NCI-H460 (cell line): Measurements from ENCODE around the gene TSHB. TPM values are rescaled to one million over a fixed set of nuclear protein-coding genes. Genes with fewer than 3 reads are reported as not detected.
"Not testable (repeated sequence)": the region's sequence is repeated elsewhere in the genome, so short reads cannot be mapped to it uniquely, and the experiment has no call there.

Experiments
- DNase-seq: peaks from one replicate; pipeline ENCODE4 v3.0.0-alpha.2; 2016; ENCODE audit warnings: low read depth; ENCODE audit errors: extremely low read depth
- polyA plus RNA-seq: library from polyadenylated mRNA; depleted of rRNA; stranded (reverse); fragments of >200 nt; gene quantifications from 2 replicates; pipeline ENCODE4 v1.2.3, GENCODE V29; 2014; cell fraction: nucleus; rRNA removed
- total RNA-seq: library from RNA; depleted of rRNA; stranded (reverse); fragments of >200 nt; shearing (Covaris generic); gene quantifications from 2 replicates; pipeline ENCODE4 v1.2.3, GENCODE V29; 2014; rRNA removed

The TSHB gene
- not detected in 2 replicates for total RNA-seq
- polyA plus RNA-seq, result not detected in 2 replicates

DNA sequence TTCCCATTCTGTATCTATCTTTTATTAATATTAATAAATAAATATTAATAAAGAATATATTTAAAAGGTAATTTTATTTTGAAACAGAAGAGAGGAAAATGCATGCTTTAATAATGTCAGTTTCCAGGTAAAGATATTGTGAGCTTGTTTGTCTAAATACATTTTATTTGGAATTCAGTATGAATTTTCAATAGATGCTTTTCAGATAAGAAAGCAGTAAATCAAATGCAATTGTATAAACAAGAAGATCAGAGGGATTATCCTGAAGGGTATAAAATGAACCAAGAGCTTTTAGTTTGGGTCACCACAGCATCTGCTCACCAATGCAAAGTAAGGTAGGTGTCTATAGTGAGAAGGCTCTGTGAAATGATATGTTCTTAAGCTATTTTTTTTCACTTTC lies at the start of gene TSHB:
Gene TSHB (plus strand): TSS at position 301 of the 400 bp plus-strand sequence. CDS start 3,537 bp downstream, outside the sequence.
- DNase-seq, result no peak

DNA sequence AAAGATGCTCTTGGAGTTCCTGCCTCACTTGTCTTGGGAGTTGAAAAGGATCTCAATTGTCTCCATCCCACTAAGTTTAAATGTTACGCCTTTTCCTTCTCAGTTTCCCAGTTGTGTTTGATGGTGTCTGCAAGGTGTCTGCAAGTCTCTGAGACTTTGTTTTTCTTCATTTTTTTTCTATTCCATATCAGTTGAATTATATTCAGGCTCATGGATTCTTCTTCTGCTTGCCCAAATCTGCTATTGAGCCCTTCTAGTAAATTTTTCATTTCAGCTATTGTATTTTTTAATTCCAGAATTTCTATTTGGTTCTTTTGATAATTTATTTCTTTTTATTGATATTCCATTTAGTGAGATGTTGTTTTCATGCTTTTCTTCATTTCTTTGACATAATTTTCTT lies 47.4 kb upstream of the TSHB start:
- no peak for DNase-seq

DNA sequence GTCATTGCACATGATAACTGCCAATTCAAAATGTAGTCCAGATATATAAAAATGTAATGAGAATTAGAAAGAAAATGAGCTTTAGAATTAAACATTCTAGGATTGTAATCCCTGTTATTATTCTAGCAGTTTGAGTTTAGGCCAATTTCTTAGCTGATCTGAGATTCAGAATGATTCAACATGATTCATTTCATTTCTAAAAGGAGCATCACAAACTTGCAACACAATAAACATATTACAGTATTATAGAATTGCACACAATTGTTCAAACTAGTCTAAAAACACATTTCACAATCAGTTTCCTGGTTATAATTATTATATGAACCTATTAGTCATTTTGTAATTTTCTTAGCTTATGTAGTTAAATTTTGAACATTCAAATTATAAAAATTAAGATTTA lies 43.3 kb upstream of the TSHB start:
- no peak for DNase-seq

DNA sequence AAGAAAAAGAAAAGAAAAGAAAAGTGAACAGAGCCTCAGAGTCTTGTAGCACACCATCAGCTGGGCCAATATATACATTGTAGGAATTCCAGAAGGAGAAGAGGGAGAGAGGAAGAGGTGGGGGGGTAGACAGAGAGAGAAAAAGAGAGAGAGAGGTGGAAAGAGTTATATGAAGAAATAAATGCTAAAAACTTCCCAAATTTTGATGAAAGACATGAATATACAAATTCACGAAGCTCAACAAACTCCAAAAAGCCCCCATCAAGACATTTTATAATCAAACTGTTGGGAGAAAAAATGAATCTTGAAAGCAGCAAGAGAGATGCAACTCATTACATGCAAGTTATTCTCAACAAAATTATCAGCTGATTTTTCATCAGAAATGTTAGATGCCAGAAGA lies 41.5 kb upstream of the TSHB start:
- no peak for DNase-seq

DNA sequence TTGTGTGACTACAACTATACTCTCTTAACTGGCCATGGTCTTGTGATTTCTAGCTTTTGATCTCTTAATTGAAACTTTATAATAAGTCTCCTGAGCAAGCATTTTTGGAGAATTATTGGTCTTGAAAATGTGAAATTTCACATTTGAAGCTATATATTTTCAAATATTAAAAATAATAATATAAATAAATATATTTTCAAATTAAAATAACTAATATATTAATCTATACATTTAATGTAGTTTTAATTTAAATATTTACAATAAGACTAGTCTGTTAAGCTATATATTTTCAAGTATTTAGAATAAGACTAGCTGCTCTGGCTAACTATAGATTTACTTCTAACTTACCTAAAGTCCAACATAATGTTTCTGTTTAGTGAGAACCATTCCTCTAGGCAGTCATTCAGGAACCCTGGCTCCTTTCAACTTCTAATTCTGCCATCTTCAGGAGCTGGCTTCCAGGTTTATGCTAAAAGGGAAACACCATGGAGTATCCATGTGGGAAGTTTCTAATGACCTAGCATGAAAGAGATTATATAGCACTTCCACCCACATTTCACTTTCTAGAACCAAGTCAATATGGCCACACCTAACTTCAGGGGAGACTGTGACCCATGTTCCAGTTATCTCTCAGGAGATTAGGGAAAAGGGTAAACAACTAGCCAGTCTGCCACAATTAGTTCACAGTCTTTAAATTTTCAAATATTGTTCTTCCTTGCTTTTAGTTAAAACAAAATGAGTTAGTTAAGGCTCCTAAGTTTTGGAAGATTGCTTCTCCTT lies 31.9 kb upstream of the TSHB start:
- no peak for DNase-seq

GRCh38 chr1:115006191-115006590 lies 23.4 kb upstream of the TSHB start:
- no peak for DNase-seq

DNA sequence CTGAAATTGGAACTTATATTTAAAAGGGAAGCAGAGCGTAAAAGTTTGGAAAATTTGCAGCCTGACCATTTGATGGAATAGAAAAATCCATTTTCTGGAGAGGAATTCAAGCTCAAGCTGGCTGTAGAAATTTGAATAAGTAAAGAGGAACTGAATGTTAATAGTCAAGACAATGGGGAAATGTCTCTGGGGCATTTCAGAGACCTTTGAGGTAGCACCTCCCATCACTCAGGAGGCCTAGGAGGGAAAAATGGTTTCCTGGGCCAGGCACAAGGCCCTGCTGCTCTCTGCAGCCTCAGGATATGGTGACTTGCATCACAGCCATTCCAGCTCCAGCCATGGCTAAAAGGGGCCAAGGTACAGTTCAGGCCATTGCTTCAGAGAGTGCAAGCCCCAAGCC lies 17.6 kb upstream of the TSHB start:
- no peak for DNase-seq

- no peak for DNase-seq
These were observed 17.2 kb upstream of the TSHB start for GRCh38 chr1:115012434-115012833.

DNA sequence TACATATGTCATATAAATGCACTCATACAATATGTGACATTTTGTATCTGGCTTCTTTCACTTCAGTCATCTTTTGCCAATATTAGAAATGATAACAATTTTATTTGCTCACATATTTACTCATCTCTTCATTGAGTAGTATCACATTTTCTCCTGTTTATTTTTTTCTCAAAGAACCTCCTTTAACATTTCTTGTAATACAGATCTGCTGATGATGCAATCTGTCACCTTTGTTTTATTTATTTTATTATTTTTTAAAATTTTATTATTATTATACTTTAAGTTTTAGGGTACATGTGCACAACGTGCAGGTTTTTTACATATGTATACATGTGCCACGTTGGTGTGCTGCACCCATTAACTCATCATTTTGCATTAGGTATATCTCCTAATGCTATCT lies 15.8 kb upstream of the TSHB start:
- DNase-seq, result no peak

GRCh38 chr1:115019549-115019948 lies 10.1 kb upstream of the TSHB start:
- DNase-seq, result not testable (repeated sequence)

GRCh38 chr1:115021145-115021544 lies 8.5 kb upstream of the TSHB start:
- DNase-seq, result no peak

- DNase-seq, result no peak
These were observed 6.0 kb upstream of the TSHB start for GRCh38 chr1:115023593-115023992.

GRCh38 chr1:115031595-115031994 lies 2.0 kb downstream of the TSHB start:
- DNase-seq, result no peak

DNA sequence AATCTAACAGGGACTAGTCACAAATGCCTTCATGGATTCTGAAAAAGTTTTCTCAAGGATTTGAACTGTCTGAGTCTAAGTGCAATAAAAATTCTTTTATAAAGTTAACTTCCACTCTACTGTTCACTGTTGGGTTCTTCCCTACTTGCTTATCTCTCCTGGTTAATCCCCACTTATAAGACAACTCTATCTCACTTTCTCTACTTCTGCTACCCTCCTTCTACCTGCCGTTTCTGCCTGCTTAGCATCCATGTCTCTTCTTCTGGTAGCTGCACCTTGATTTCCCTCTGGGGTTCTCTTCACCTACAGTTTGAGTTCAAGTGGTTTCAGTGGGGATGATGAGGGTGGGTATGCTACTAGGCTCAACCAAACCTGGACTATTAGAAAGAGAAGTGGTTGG lies 6.0 kb downstream of the TSHB start:
- no peak for DNase-seq

- no peak for DNase-seq
These were observed 7.3 kb downstream of the TSHB start for GRCh38 chr1:115036814-115037507.

DNA sequence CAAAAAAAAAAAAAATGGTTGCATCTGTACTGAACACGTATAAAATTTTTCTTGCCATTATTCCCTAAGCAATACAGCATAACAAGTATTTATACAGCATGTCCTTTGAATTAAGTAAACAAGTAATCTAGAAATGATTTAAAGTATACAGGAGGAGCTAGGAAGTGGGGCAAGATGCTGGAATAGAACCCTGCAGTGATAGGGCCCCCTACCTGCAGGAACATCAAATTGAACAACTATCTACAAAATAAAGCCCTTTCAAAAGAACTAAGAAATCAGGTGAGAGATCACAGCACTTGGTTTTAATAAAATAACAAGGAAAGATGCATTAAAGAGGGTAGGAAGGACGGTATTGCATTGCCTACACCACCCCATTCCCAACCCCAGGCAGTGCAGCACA lies 10.9 kb downstream of the TSHB start:
- DNase-seq, result no peak

DNA sequence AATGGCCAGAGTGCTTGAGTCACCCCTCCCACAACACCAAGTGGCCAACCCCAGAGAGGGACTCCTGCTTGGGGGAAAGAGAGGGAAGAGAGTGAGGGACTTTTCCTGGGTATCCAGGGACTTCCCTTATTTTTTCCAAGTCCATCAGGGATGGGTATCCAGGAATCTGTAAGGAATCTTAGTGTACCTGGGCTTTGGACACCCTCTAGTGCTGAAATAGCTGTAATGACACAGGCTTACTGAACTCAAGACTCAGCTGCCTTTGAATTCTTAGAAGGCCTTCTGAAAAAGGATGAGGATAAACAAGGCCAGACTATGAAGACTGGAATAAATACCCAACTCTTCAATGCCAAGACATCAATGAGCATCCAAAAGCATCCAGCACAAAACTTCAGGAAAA lies 12.0 kb downstream of the TSHB start:
- DNase-seq, result no peak

GRCh38 chr1:115046751-115047150 lies 17.1 kb downstream of the TSHB start:
- no peak for DNase-seq

- no peak for DNase-seq
These were observed 22.2 kb downstream of the TSHB start for GRCh38 chr1:115051850-115052249.

DNA sequence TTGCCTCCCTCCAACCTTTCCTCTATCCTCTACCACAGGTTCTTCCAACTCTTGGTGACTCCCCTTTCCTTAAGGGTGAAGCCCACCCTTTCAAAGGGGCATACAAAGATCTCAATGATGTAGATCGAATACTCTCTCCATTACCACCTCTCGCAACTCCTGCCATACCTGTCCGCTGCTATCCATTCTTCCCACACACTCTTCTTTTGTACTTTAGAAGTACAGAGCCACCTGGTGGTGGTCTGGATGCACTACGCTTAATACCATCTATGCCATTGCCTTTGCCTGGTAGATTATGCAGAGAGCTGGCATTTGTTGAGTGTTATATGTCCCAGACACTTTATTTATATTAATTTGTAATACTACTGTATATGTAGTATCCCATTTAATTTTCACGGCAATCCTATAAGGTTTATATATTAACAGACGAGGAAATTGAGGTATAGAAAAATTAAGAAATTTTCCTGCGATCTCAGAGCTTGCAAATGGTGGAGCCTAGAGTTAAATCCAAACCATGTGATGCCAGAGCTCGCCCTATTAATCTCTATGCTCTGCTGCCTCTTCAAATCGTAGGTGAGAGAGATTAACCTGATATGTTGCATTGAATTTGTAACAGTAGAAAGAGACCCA lies 22.9 kb downstream of the TSHB start:
- DNase-seq, result peak; percentile 57

- no peak for DNase-seq
These were observed 26.8 kb downstream of the TSHB start for GRCh38 chr1:115056395-115056798.
